B cell (primary cell): ENCODE measurements around the gene CDHR2. TPM values are rescaled to one million over a fixed set of nuclear protein-coding genes. Genes with fewer than 3 reads are reported as not detected.

Source experiments
- ATAC-seq: fragments of 200-7000 bp; cut with Tn5 transposase; one replicate; pipeline ENCODE4 v1.10.0; 2021; ENCODE audit warnings: low read depth, mild to moderate bottlenecking, moderate number of reproducible peaks, moderate library complexity
- CTCF ChIA-PET: fragments of 350-600 bp; sonication (Branson Sonifier 250); formaldehyde crosslinking; loops from one replicate; lab custom pipeline; 2021; ENCODE audit warnings: antibody characterized with exemption, inconsistent platforms; lab: Charles Lee
- POLR2A ChIA-PET: fragments of 350-600 bp; sonication (Branson Sonifier 250); formaldehyde crosslinking; loops from one replicate; lab custom pipeline; 2021; ENCODE audit warnings: antibody characterized with exemption; lab: Charles Lee
- DNase-seq: peaks from one replicate; pipeline ENCODE4 v3.0.0; 2013
- H2AFZ ChIP-seq: 2 replicates; pipeline ENCODE4 v1.6.1; 2012; ENCODE audit warnings: mild to moderate bottlenecking, low read depth, low read length; ENCODE audit not compliant: insufficient read depth, poor library complexity, severe bottlenecking
- H3K27ac ChIP-seq, 2 donors: 1 replicate in 1 of 2; 2 replicates in 1 of 2; pipeline ENCODE4 v1.5.1; 2012 to 2013; ENCODE audit warnings: low read length in 2 of 2, mild to moderate bottlenecking in 2 of 2, moderate library complexity in 1 of 2
- H3K27me3 ChIP-seq, 4 experiments: fragments of 200-600 bp in 1 of 4; sonication (generic) in 1 of 4; replicated peaks in 1 of 4; 1 replicate in 2 of 4; 2 replicates in 2 of 4; pipeline versions ENCODE4 v1.6.1 to v1.7.0; 2013 to 2016; ENCODE audit warnings: low read length in 3 of 4, mild to moderate bottlenecking in 2 of 4, mixed read lengths in 1 of 4, moderate library complexity in 1 of 4; ENCODE audit not compliant: insufficient read depth in 4 of 4, control insufficient read depth in 3 of 4; ENCODE audit errors: control extremely low read depth in 1 of 4
- H3K36me3 ChIP-seq, 2 experiments: replicated peaks in 1 of 2; 1 replicate in 1 of 2; 2 replicates in 1 of 2; pipeline versions ENCODE4 v1.6.1 to v1.7.1; 2013; ENCODE audit warnings: low read length in 1 of 2; ENCODE audit not compliant: insufficient read depth in 2 of 2, control insufficient read depth in 1 of 2; ENCODE audit errors: control extremely low read depth in 1 of 2, extremely low read depth in 1 of 2
- H3K4me1 ChIP-seq, 2 donors: fragments of 200-600 bp in 1 of 2; sonication (generic) in 1 of 2; 1 replicate in 1 of 2; 2 replicates in 1 of 2; pipeline versions ENCODE4 v1.5.1 to v1.6.1; 2013 to 2017; ENCODE audit warnings: low read length in 2 of 2; ENCODE audit not compliant: control insufficient read depth in 2 of 2, insufficient read depth in 2 of 2
- H3K4me2 ChIP-seq: replicated peaks from 2 replicates; pipeline ENCODE3; 2012; ENCODE audit warnings: mild to moderate bottlenecking, low read depth, low read length; ENCODE audit not compliant: poor library complexity, severe bottlenecking
- H3K4me3 ChIP-seq, 5 experiments: fragments of 200-600 bp in 1 of 5; sonication (generic) in 1 of 5; 1 replicate in 3 of 5; 2 replicates in 2 of 5; pipeline versions ENCODE4 v1.5.1 to v1.7.0; 2011 to 2016; ENCODE audit warnings: low read length in 4 of 5, mild to moderate bottlenecking in 4 of 5, low read depth in 2 of 5, control low read depth in 1 of 5, moderate library complexity in 1 of 5; ENCODE audit not compliant: insufficient read depth in 1 of 5; ENCODE audit errors: control extremely low read depth in 1 of 5, extremely low read depth in 1 of 5
- H3K79me2 ChIP-seq: fragments of 200-600 bp; sonication (generic); one replicate; pipeline ENCODE4 v1.6.0; 2016; ENCODE audit warnings: low read length; ENCODE audit not compliant: control insufficient read depth, insufficient read depth
- H3K9ac ChIP-seq: fragments of 200-600 bp; sonication (generic); 2 replicates; pipeline ENCODE4 v1.6.1; 2017; ENCODE audit warnings: mild to moderate bottlenecking, low read length, moderate library complexity
- H3K9me3 ChIP-seq, 3 donors: one replicate each; pipeline versions ENCODE4 v1.6.1 to v1.7.1; 2013; ENCODE audit warnings: low read length in 2 of 3; ENCODE audit not compliant: control insufficient read depth in 2 of 3, insufficient read depth in 1 of 3; ENCODE audit errors: control extremely low read depth in 1 of 3
- H4K20me1 ChIP-seq: 2 replicates; pipeline ENCODE4 v1.6.0; 2012; ENCODE audit warnings: mild to moderate bottlenecking, low read length; ENCODE audit not compliant: insufficient read depth, control insufficient read depth, poor library complexity, severe bottlenecking
- H3K27ac Mint-ChIP-seq: one replicate; pipeline ENCODE4 v1.8.0; 2021; ENCODE audit warnings: mixed read lengths
- H3K27me3 Mint-ChIP-seq: one replicate; pipeline ENCODE4 v1.8.0; 2021; ENCODE audit warnings: mixed read lengths
- H3K4me1 Mint-ChIP-seq: one replicate; pipeline ENCODE4 v1.8.0; 2021; ENCODE audit warnings: mixed read lengths
- H3K4me3 Mint-ChIP-seq: one replicate; pipeline ENCODE4 v1.8.0; 2021; ENCODE audit warnings: mixed read lengths
- H3K9me3 Mint-ChIP-seq: one replicate; pipeline ENCODE4 v1.8.0; 2022; ENCODE audit warnings: mixed read lengths; ENCODE audit not compliant: insufficient read depth
- CTCF ChIP-seq: fragments of 200-600 bp; IDR thresholded peaks from one replicate; pipeline ENCODE4 v1.8.0; 2022; ENCODE audit warnings: antibody characterized with exemption, mild to moderate bottlenecking
- EZH2 ChIP-seq: IDR thresholded peaks from 2 replicates; pipeline ENCODE4 v1.6.1; 2012; ENCODE audit warnings: borderline replicate concordance, low read depth, mild to moderate bottlenecking, moderate library complexity, low read length; ENCODE audit not compliant: insufficient read depth, poor library complexity, severe bottlenecking
- WGBS: methylation state at CpG from one replicate; pipeline ENCODE4 v1.1.5; 2013; ENCODE audit warnings: missing lambda C conversion rate; ENCODE audit not compliant: insufficient coverage; 5-methylcytosine and 5-hydroxymethylcytosine counted together
- intact Hi-C: fragments of 100-400 bp; cut with micrococcal nuclease; formaldehyde crosslinking; loops from one replicate; pipeline ENCODE4 v1.10.0; 2022
- polyA plus RNA-seq: library from polyadenylated mRNA; depleted of rRNA; stranded (reverse); fragments of >200 nt; gene quantifications from 2 replicates; pipeline ENCODE4 v1.2.3, GENCODE V29; 2012
- total RNA-seq, 2 donors: library from RNA; stranded (reverse); fragments of 120-200 nt in 1 of 2; gene quantifications; 1 replicate in 1 of 2; 2 replicates in 1 of 2; pipeline versions ENCODE4 v1.2.3 to v1.2.4, GENCODE V29; 2013 to 2022

CDHR2 gene
- total and polyA plus RNA-seq, 2 donors (not counting 1 experiment from before 2014, with no cell fraction given): 0.25 to 1.7 TPM

- Mint-ChIP-seq H3K27ac (no peak overlapping the region), H3K4me1 (peaks cover 7% of the 10 kb centered on the region), H3K9me3 (no peaks in the 10 kb centered on the region), H3K27me3 (no peaks in the 10 kb centered on the region), H3K4me3 (peak overlapping the region; percentile 75)
- intact Hi-C loops: loop anchor here (1.0 kb wide), 1 partner anchor 181 kb away; the partner anchor contains the start of gene CLTB
- Histone ChIP-seq H3K4me2 (peak overlapping the region; percentile 85), H3K4me1 (peaks cover 0 to 10% of the 10 kb centered on the region in 2 donors), H4K20me1 (no peaks in the 10 kb centered on the region), H3K27me3 (peaks cover 0 to 14% (median 3%) of the 10 kb centered on the region in 4 experiments), H3K27ac (no peak overlapping the region), H3K4me3 (peak overlapping the region in 3 of 5 experiments; percentile 20 to 42 (median 39)), H3K79me2 (no peaks in the 10 kb centered on the region), H3K9me3 (peaks cover 0 to 7% (median 0%) of the 10 kb centered on the region in 3 donors), H3K36me3 (peaks cover 0 to 2% of the 10 kb centered on the region in 2 experiments), H3K9ac (peak overlapping the region; percentile 45), H2AFZ (peak overlapping the region; percentile 72)
- CTCF ChIA-PET: interaction anchor here (0.9 to 2.7 kb wide), 6 partner anchors 18 to 180 kb away, joined by 3 to 10 read pairs (median 4); partner anchors contain the start of genes CLTB and TSPAN17
- DNase-seq (peak; percentile 77), ATAC-seq (peak; percentile 85)
- TF ChIP-seq EZH2: no peak
- TF ChIP-seq CTCF: peak; percentile 18
- POLR2A ChIA-PET: interaction anchor here (1.1 kb wide), 1 partner anchor 50 kb away, joined by 5 read pairs; the partner anchor contains the start of gene TSPAN17
- WGBS: 7% methylated on average over 98 of the region's 98 CpGs
Observed at GRCh38 chr5:176596689-176597416, 47.7 kb downstream of the CDHR2 start.
